ENCODE measurements around the gene SUCNR1. TPM values are rescaled to one million over a fixed set of nuclear protein-coding genes. Genes with fewer than 3 reads are reported as not detected.
"Not testable (repeated sequence)": the region's sequence is repeated elsewhere in the genome, so short reads cannot be mapped to it uniquely, and the experiment has no call there.

Gene SUCNR1
- total and polyA plus RNA-seq, 3 experiments from 2014 or later, result not detected

- H3K36me3 Mint-ChIP-seq, result peaks cover 0 to 3% (median under 1%) of the 10 kb centered on the region in 3 donors
- POLR2A ChIA-PET, result no interaction called here
Measured at GRCh38 chr3:151845306-151845905, 28.0 kb upstream of the SUCNR1 start.

GRCh38 chr3:151850065-151850464 lies 23.4 kb upstream of the SUCNR1 start:
- H3K9me3 ChIP-seq (ENCODE audit: low read length); H3K27ac Mint-ChIP-seq; H3K36me3 ChIP-seq (ENCODE audit: insufficient read depth, low read length); H3K27me3 ChIP-seq (ENCODE audit: insufficient read depth, low read length, poor library complexity, severe bottlenecking); H3K27ac ChIP-seq (ENCODE audit: low read depth, low read length); POLR2A ChIA-PET; H3K4me1 Mint-ChIP-seq; H3K4me1 ChIP-seq (ENCODE audit: insufficient read depth, low read length); H3K36me3 Mint-ChIP-seq; H3K4me3 Mint-ChIP-seq; H3K4me3 ChIP-seq (ENCODE audit: low read length); CTCF ChIA-PET; DNase-seq: not testable (repeated sequence)
- H3K27me3 Mint-ChIP-seq, result peaks cover 25 to 26% of the 10 kb centered on the region in 2 donors
- peaks cover 3 to 16% (median 11%) of the 10 kb centered on the region in 5 donors for H3K9me3 Mint-ChIP-seq

More at GRCh38 chr3:151845306-151845905, 28.0 kb upstream of the SUCNR1 start:
- Histone ChIP-seq H3K4me1 (ENCODE audit: insufficient read depth, low read length) (no peaks in the 10 kb centered on the region), H3K36me3 (ENCODE audit: insufficient read depth, low read length) (no peaks in the 10 kb centered on the region), H3K4me3 (ENCODE audit: low read length) (no peak overlapping the region), H3K27ac (ENCODE audit: low read depth, low read length) (no peak overlapping the region), H3K27me3 (ENCODE audit: insufficient read depth, low read length, poor library complexity, severe bottlenecking) (no peaks in the 10 kb centered on the region), H3K9me3 (ENCODE audit: low read length) (no peaks in the 10 kb centered on the region)
- H3K27me3 Mint-ChIP-seq, result peaks cover 16 to 19% of the 10 kb centered on the region in 2 donors
- peaks cover 0 to 4% (median 0%) of the 10 kb centered on the region in 3 donors for H3K4me1 Mint-ChIP-seq
- peaks cover 2 to 10% (median 3%) of the 10 kb centered on the region in 5 donors for H3K9me3 Mint-ChIP-seq
- H3K27ac Mint-ChIP-seq, result no peak overlapping the region
- no peak for DNase-seq
- no peak overlapping the region for H3K4me3 Mint-ChIP-seq
- CTCF ChIA-PET, result no interaction called here

- Histone ChIP-seq H3K4me3 (ENCODE audit: low read length) (no peak overlapping the region), H3K36me3 (ENCODE audit: insufficient read depth, low read length) (no peaks in the 10 kb centered on the region), H3K4me1 (ENCODE audit: insufficient read depth, low read length) (no peaks in the 10 kb centered on the region), H3K27me3 (ENCODE audit: insufficient read depth, low read length, poor library complexity, severe bottlenecking) (no peaks in the 10 kb centered on the region), H3K27ac (ENCODE audit: low read depth, low read length) (no peak overlapping the region), H3K9me3 (ENCODE audit: low read length) (no peaks in the 10 kb centered on the region)
- no peak overlapping the region for H3K27ac Mint-ChIP-seq
- CTCF ChIA-PET, result no interaction called here
- no peak for DNase-seq
- peaks cover 3 to 16% (median 11%) of the 10 kb centered on the region in 5 donors for H3K9me3 Mint-ChIP-seq
- no peak overlapping the region for H3K4me3 Mint-ChIP-seq
- H3K36me3 Mint-ChIP-seq, result peaks cover 0 to 9% (median 8%) of the 10 kb centered on the region in 3 donors
- peaks cover 18 to 32% of the 10 kb centered on the region in 2 donors for H3K27me3 Mint-ChIP-seq
- no peaks in the 10 kb centered on the region for H3K4me1 Mint-ChIP-seq
- POLR2A ChIA-PET, result no interaction called here
Measured at GRCh38 chr3:151852074-151852811, 21.2 kb upstream of the SUCNR1 start.

GRCh38 chr3:151856118-151856517 lies 17.3 kb upstream of the SUCNR1 start:
- Histone ChIP-seq H3K36me3 (ENCODE audit: insufficient read depth, low read length) (no peaks in the 10 kb centered on the region), H3K4me3 (ENCODE audit: low read length) (no peak overlapping the region), H3K27ac (ENCODE audit: low read depth, low read length) (no peak overlapping the region), H3K27me3 (ENCODE audit: insufficient read depth, low read length, poor library complexity, severe bottlenecking) (no peaks in the 10 kb centered on the region), H3K4me1 (ENCODE audit: insufficient read depth, low read length) (no peaks in the 10 kb centered on the region), H3K9me3 (ENCODE audit: low read length) (no peaks in the 10 kb centered on the region)
- Mint-ChIP-seq H3K4me3 (no peak overlapping the region), H3K27ac (no peak overlapping the region), H3K4me1 (no peaks in the 10 kb centered on the region), H3K27me3 (peaks cover 7 to 30% of the 10 kb centered on the region in 2 donors), H3K36me3 (peaks cover 0 to 3% (median 0%) of the 10 kb centered on the region in 3 donors), H3K9me3 (peaks cover 0 to 4% (median under 1%) of the 10 kb centered on the region in 5 donors)
- ChIA-PET CTCF (no interaction called here), POLR2A (no interaction called here)
- no peak for DNase-seq

GRCh38 chr3:151856641-151857040 lies 16.8 kb upstream of the SUCNR1 start:
- no peak for DNase-seq
- no peaks in the 10 kb centered on the region for H3K36me3 ChIP-seq (ENCODE audit: insufficient read depth, low read length)
- Mint-ChIP-seq H3K9me3 (peaks cover 0 to under 1% (median 0%) of the 10 kb centered on the region in 5 donors), H3K27ac (no peak overlapping the region), H3K4me3 (no peak overlapping the region), H3K36me3 (no peaks in the 10 kb centered on the region), H3K4me1 (no peaks in the 10 kb centered on the region), H3K27me3 (peaks cover 7 to 30% of the 10 kb centered on the region in 2 donors)
- H3K9me3 ChIP-seq (ENCODE audit: low read length), result no peaks in the 10 kb centered on the region
- no peak overlapping the region for H3K27ac ChIP-seq (ENCODE audit: low read depth, low read length)
- no peaks in the 10 kb centered on the region for H3K27me3 ChIP-seq (ENCODE audit: insufficient read depth, low read length, poor library complexity, severe bottlenecking)
- ChIA-PET CTCF (no interaction called here), POLR2A (no interaction called here)
- no peaks in the 10 kb centered on the region for H3K4me1 ChIP-seq (ENCODE audit: insufficient read depth, low read length)
- H3K4me3 ChIP-seq (ENCODE audit: low read length), result no peak overlapping the region

GRCh38 chr3:151859233-151859673 lies 14.2 kb upstream of the SUCNR1 start:
- Histone ChIP-seq H3K27me3 (ENCODE audit: insufficient read depth, low read length, poor library complexity, severe bottlenecking) (no peaks in the 10 kb centered on the region), H3K4me3 (ENCODE audit: low read length) (no peak overlapping the region), H3K27ac (ENCODE audit: low read depth, low read length) (no peak overlapping the region), H3K4me1 (ENCODE audit: insufficient read depth, low read length) (no peaks in the 10 kb centered on the region), H3K9me3 (ENCODE audit: low read length) (no peaks in the 10 kb centered on the region), H3K36me3 (ENCODE audit: insufficient read depth, low read length) (no peaks in the 10 kb centered on the region)
- Mint-ChIP-seq H3K36me3 (no peaks in the 10 kb centered on the region), H3K9me3 (no peaks in the 10 kb centered on the region), H3K4me1 (no peaks in the 10 kb centered on the region), H3K27me3 (peaks cover 2 to 24% of the 10 kb centered on the region in 2 donors), H3K27ac (no peak overlapping the region), H3K4me3 (no peak overlapping the region)
- DNase-seq, result no peak
- ChIA-PET CTCF (no interaction called here), POLR2A (no interaction called here)

GRCh38 chr3:151859905-151860304 lies 13.5 kb upstream of the SUCNR1 start:
- Histone ChIP-seq H3K27me3 (ENCODE audit: insufficient read depth, low read length, poor library complexity, severe bottlenecking) (no peaks in the 10 kb centered on the region), H3K36me3 (ENCODE audit: insufficient read depth, low read length) (no peaks in the 10 kb centered on the region), H3K4me3 (ENCODE audit: low read length) (no peak overlapping the region), H3K27ac (ENCODE audit: low read depth, low read length) (no peak overlapping the region), H3K9me3 (ENCODE audit: low read length) (no peaks in the 10 kb centered on the region), H3K4me1 (ENCODE audit: insufficient read depth, low read length) (no peaks in the 10 kb centered on the region)
- ChIA-PET CTCF (no interaction called here), POLR2A (no interaction called here)
- Mint-ChIP-seq H3K36me3 (no peaks in the 10 kb centered on the region), H3K9me3 (no peaks in the 10 kb centered on the region), H3K4me1 (no peaks in the 10 kb centered on the region), H3K4me3 (no peak overlapping the region), H3K27me3 (peaks cover 2 to 18% of the 10 kb centered on the region in 2 donors), H3K27ac (no peak overlapping the region)
- no peak for DNase-seq

GRCh38 chr3:151863611-151864010 lies 9.8 kb upstream of the SUCNR1 start:
- Histone ChIP-seq H3K4me3 (ENCODE audit: low read length) (no peak overlapping the region), H3K27ac (ENCODE audit: low read depth, low read length) (no peak overlapping the region), H3K9me3 (ENCODE audit: low read length) (no peaks in the 10 kb centered on the region), H3K27me3 (ENCODE audit: insufficient read depth, low read length, poor library complexity, severe bottlenecking) (no peaks in the 10 kb centered on the region), H3K36me3 (ENCODE audit: insufficient read depth, low read length) (no peaks in the 10 kb centered on the region), H3K4me1 (ENCODE audit: insufficient read depth, low read length) (no peaks in the 10 kb centered on the region)
- Mint-ChIP-seq H3K4me3 (no peak overlapping the region), H3K27me3 (no peaks in the 10 kb centered on the region), H3K27ac (no peak overlapping the region), H3K36me3 (no peaks in the 10 kb centered on the region), H3K9me3 (no peaks in the 10 kb centered on the region), H3K4me1 (no peaks in the 10 kb centered on the region)
- DNase-seq, result no peak
- CTCF ChIA-PET, result no interaction called here
- POLR2A ChIA-PET, result no interaction called here
